Endothelial cell of umbilical vein (primary cell): Measurements from ENCODE around the gene RAP1GAP2.

Source experiments
- EZH2 ChIP-seq: IDR thresholded peaks from 2 replicates; pipeline ENCODE4 v1.6.1; 2012; ENCODE audit warnings: borderline replicate concordance, low read depth, mild to moderate bottlenecking, moderate library complexity, low read length, inconsistent platforms; ENCODE audit not compliant: severe bottlenecking
- MYC ChIP-seq: IDR thresholded peaks from one replicate; pipeline ENCODE4 v1.6.1; 2011; ENCODE audit warnings: mild to moderate bottlenecking, low read depth, low read length
- POLR2A ChIP-seq: IDR thresholded peaks from 2 replicates; pipeline ENCODE4 v1.6.1; 2012; ENCODE audit warnings: low read depth, mild to moderate bottlenecking, control low read depth, low read length
- POLR2AphosphoS5 ChIP-seq: IDR thresholded peaks from 2 replicates; pipeline ENCODE4 v1.6.1; 2012; ENCODE audit warnings: low read depth, mild to moderate bottlenecking, control low read depth, low read length, moderate library complexity; ENCODE audit not compliant: insufficient read depth
- TF ChIP-seq, protein P1 (sequence below), 2 donors: IDR thresholded peaks; 1 replicate in 1 of 2; 2 replicates in 1 of 2; pipeline ENCODE4 v1.5.1; 2011; ENCODE audit warnings: low read length in 2 of 2, mild to moderate bottlenecking in 2 of 2, moderate library complexity in 2 of 2, control low read depth in 1 of 2, inconsistent platforms in 1 of 2, low read depth in 1 of 2; ENCODE audit not compliant: insufficient read depth in 1 of 2; ENCODE audit errors: extremely low read depth in 1 of 2
- TF ChIP-seq, protein P2 (sequence below): IDR thresholded peaks from 2 replicates; pipeline ENCODE4 v1.6.1; 2011; ENCODE audit not compliant: insufficient read depth, insufficient read length

DNA sequence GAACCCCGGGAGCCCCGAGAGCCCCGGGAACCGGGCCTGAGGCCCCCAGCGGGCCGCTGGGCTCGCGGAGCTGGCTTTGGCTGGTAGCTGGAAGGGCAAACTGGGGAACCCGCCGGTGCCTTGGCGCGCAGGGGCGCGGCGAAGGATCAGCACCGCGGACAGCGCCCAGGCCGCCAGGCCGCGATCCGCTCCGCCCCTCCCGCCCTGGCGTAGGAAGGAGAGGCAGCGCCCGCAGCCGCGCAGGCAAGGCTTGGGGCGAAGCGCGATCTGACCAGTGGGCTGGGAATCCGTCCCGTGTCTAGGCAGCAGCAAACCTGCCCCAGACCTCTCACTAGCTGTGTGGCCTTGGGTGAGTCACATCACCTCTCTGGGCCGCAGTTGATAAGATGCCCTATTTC, 46.5 kb upstream of the RAP1GAP2 start:
- TF ChIP-seq, protein P1, sequence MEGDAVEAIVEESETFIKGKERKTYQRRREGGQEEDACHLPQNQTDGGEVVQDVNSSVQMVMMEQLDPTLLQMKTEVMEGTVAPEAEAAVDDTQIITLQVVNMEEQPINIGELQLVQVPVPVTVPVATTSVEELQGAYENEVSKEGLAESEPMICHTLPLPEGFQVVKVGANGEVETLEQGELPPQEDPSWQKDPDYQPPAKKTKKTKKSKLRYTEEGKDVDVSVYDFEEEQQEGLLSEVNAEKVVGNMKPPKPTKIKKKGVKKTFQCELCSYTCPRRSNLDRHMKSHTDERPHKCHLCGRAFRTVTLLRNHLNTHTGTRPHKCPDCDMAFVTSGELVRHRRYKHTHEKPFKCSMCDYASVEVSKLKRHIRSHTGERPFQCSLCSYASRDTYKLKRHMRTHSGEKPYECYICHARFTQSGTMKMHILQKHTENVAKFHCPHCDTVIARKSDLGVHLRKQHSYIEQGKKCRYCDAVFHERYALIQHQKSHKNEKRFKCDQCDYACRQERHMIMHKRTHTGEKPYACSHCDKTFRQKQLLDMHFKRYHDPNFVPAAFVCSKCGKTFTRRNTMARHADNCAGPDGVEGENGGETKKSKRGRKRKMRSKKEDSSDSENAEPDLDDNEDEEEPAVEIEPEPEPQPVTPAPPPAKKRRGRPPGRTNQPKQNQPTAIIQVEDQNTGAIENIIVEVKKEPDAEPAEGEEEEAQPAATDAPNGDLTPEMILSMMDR (IDR thresholded peaks at IDR 0.05; ENCODE audit: extremely low read depth in 1 of 2, insufficient read depth in 1 of 2, low read depth in 1 of 2, low read length in 2 of 2), result no peak
- no peak for TF ChIP-seq POLR2AphosphoS5
- no peak for TF ChIP-seq MYC
- TF ChIP-seq, protein P2, sequence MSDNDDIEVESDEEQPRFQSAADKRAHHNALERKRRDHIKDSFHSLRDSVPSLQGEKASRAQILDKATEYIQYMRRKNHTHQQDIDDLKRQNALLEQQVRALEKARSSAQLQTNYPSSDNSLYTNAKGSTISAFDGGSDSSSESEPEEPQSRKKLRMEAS, result no peak
- no peak for TF ChIP-seq EZH2
- no peak for TF ChIP-seq POLR2A
